GM10248 (cell line): ENCODE results near the gene NOS3.
"Not testable (repeated sequence)": the region's sequence is repeated elsewhere in the genome, so short reads cannot be mapped to it uniquely, and the experiment has no call there.

Experiments used
- CTCF ChIA-PET: fragments of 300-600 bp; sonication (Branson Sonifier 250); formaldehyde crosslinking; extraction: SDS; loops from one replicate; lab custom pipeline; 2021; ENCODE audit warnings: antibody characterized with exemption; lab: Yijun Ruan, JAX
- POLR2A ChIA-PET: fragments of 350-650 bp; sonication (Branson Sonifier 250); formaldehyde crosslinking; extraction: SDS; loops from one replicate; lab custom pipeline; 2020; ENCODE audit warnings: antibody characterized with exemption; lab: Yijun Ruan, JAX
- DNase-seq: peaks from one replicate; pipeline ENCODE4 v3.0.0; 2012; ENCODE audit errors: extremely low spot score
- CTCF ChIP-seq: IDR thresholded peaks from 2 replicates; pipeline ENCODE4 v1.5.1; 2012; ENCODE audit warnings: mild to moderate bottlenecking, low read depth; ENCODE audit errors: extremely low read depth, missing control alignments, control extremely low read depth

NOS3 gene

GRCh38 chr7:151023232-151023631 is 32.4 kb downstream of the NOS3 start:
- no peak for DNase-seq
- ChIA-PET POLR2A (no interaction called here), CTCF (interaction anchor here (0.7 to 7.9 kb wide), 3 partner anchors 9 to 82 kb away, joined by 3 to 84 read pairs (median 3); no protein-coding TSS in a partner anchor)
- TF ChIP-seq CTCF: no peak

GRCh38 chr7:151024435-151025056 is 33.7 kb downstream of the NOS3 start, which contains the start of gene ATG9B:
Gene ATG9B (minus strand): TSS chr7:151024494. CDS start chr7:151024423, 71 bp downstream.
- DNase-seq: no peak
- CTCF ChIA-PET: no interaction called here
- TF ChIP-seq CTCF: no peak
- POLR2A ChIA-PET: no interaction called here

GRCh38 chr7:151025924-151026671 is 35.3 kb downstream of the NOS3 start:
- no peak for TF ChIP-seq CTCF
- ChIA-PET POLR2A (no interaction called here), CTCF (interaction anchor here (0.9 to 1.3 kb wide), 2 partner anchors 9 to 85 kb away, joined by 4 to 6 read pairs; no protein-coding TSS in a partner anchor)
- DNase-seq: no peak

GRCh38 chr7:151026771-151027727 is 36.2 kb downstream of the NOS3 start:
- DNase-seq, POLR2A ChIA-PET: not testable (repeated sequence)
- CTCF ChIA-PET: interaction anchor here (1.2 to 1.5 kb wide), 4 partner anchors 10 to 84 kb away, joined by 5 to 18 read pairs (median 8); no protein-coding TSS in a partner anchor

GRCh38 chr7:151027728-151028130 is 36.9 kb downstream of the NOS3 start:
- POLR2A ChIA-PET: interaction anchor here (1.0 kb wide), 1 partner anchor 17 kb away, joined by 3 read pairs; no protein-coding TSS in a partner anchor
- DNase-seq: not testable (repeated sequence)
- CTCF ChIA-PET: interaction anchor here (0.9 to 1.9 kb wide), 10 partner anchors 9 to 83 kb away, joined by 3 to 20 read pairs (median 5); no protein-coding TSS in a partner anchor

- POLR2A ChIA-PET: interaction anchor here (1.0 kb wide), 1 partner anchor 17 kb away, joined by 3 read pairs; no protein-coding TSS in a partner anchor
- CTCF ChIA-PET: interaction anchor here (0.6 to 1.9 kb wide), 13 partner anchors 9 to 83 kb away, joined by 3 to 20 read pairs (median 3); no protein-coding TSS in a partner anchor
- TF ChIP-seq CTCF: peak; percentile 37
- peak; percentile 100 for DNase-seq
These were observed 37.5 kb downstream of the NOS3 start, which contains the start of gene ABCB8 for GRCh38 chr7:151028131-151028947. Gene ABCB8 (plus strand): TSS chr7:151028450. CDS start chr7:151028516, 66 bp downstream.
